ELR (cell line): ENCODE results near the gene CCR5AS.

ENCODE experiments used
- DNase-seq: peaks from one replicate; pipeline ENCODE4 v3.0.0-alpha.2; 2015; ENCODE audit warnings: low read depth

Gene CCR5AS

GRCh38 chr3:46429250-46429649 is 22.4 kb upstream of the CCR5AS start:
- DNase-seq, result no peak

GRCh38 chr3:46427916-46428833 is 21.3 kb upstream of the CCR5AS start:
- DNase-seq, result peak; percentile 30

- DNase-seq, result peak; percentile 27
These were observed 20.5 kb upstream of the CCR5AS start for GRCh38 chr3:46427404-46427803.

GRCh38 chr3:46426476-46426875 is 19.6 kb upstream of the CCR5AS start:
- DNase-seq, result peak; percentile 69

GRCh38 chr3:46423588-46423987 is 16.7 kb upstream of the CCR5AS start:
- DNase-seq, result peak; percentile 78

- peak; percentile 72 for DNase-seq
These were observed 15.8 kb upstream of the CCR5AS start for GRCh38 chr3:46422617-46423016.

- no peak for DNase-seq
These were observed 14.1 kb upstream of the CCR5AS start for GRCh38 chr3:46420931-46421330.

GRCh38 chr3:46419816-46420215 is 12.9 kb upstream of the CCR5AS start:
- DNase-seq, result no peak

- no peak for DNase-seq
These were observed 11.2 kb upstream of the CCR5AS start for GRCh38 chr3:46417841-46418611.

GRCh38 chr3:46416811-46417510 is 10.1 kb upstream of the CCR5AS start:
- no peak for DNase-seq

- no peak for DNase-seq
These were observed 9.4 kb upstream of the CCR5AS start for GRCh38 chr3:46416125-46416810.

- no peak for DNase-seq
These were observed 7.9 kb upstream of the CCR5AS start for GRCh38 chr3:46414739-46415138.

GRCh38 chr3:46413951-46414350 is 7.1 kb upstream of the CCR5AS start:
- DNase-seq, result no peak

- DNase-seq, result no peak
These were observed 6.0 kb upstream of the CCR5AS start for GRCh38 chr3:46412786-46413298.

- DNase-seq, result no peak
These were observed 4.4 kb upstream of the CCR5AS start for GRCh38 chr3:46411271-46411670.

GRCh38 chr3:46410669-46411068 is 3.8 kb upstream of the CCR5AS start:
- no peak for DNase-seq

- DNase-seq, result no peak
These were observed 3.0 kb upstream of the CCR5AS start for GRCh38 chr3:46409739-46410489.

- no peak for DNase-seq
These were observed 2.0 kb upstream of the CCR5AS start for GRCh38 chr3:46408853-46409252.

- DNase-seq, result no peak
These were observed 1.1 kb upstream of the CCR5AS start for GRCh38 chr3:46407970-46408369.

- peak; percentile 49 for DNase-seq
These were observed 451 bp downstream of the CCR5AS start for GRCh38 chr3:46406443-46406787.
